GM12873 (cell line): Measurements from ENCODE around the gene GOLGA6A.

Source experiments
- CTCF ChIP-seq: IDR thresholded peaks from 2 replicates; pipeline ENCODE4 v1.5.1; 2012; ENCODE audit warnings: low read depth, mild to moderate bottlenecking, moderate library complexity, low read length, control low read depth; ENCODE audit not compliant: insufficient read depth; ENCODE audit errors: missing control alignments

GOLGA6A gene

GRCh38 chr15:74028646-74029045 is 53.7 kb downstream of the GOLGA6A start:
- no peak for TF ChIP-seq CTCF

GRCh38 chr15:74027688-74028087 is 54.7 kb downstream of the GOLGA6A start:
- no peak for TF ChIP-seq CTCF

GRCh38 chr15:74025436-74025835 is 56.9 kb downstream of the GOLGA6A start:
- no peak for TF ChIP-seq CTCF

GRCh38 chr15:74024687-74025086 is 57.7 kb downstream of the GOLGA6A start:
- TF ChIP-seq CTCF, result no peak

- TF ChIP-seq CTCF, result no peak
Measured at GRCh38 chr15:74022706-74023470, 59.5 kb downstream of the GOLGA6A start.
